IMR-90 (cell line): ENCODE measurements around the gene RHOF. TPM values are rescaled to one million over a fixed set of nuclear protein-coding genes. Genes with fewer than 3 reads are reported as not detected.

ENCODE experiments used
- ATAC-seq: fragments of 200-7000 bp; cut with Tn5 transposase; 2 replicates; pipeline ENCODE4 v1.9.1; 2020; ENCODE audit warnings: low read depth, mild to moderate bottlenecking, moderate library complexity
- BruUV-seq: library from RNA; stranded (reverse); fragments of 400-500 nt; replicated peaks from 2 replicates; lab custom pipeline; 2021; lab: Mats Ljungman, UMichigan
- CTCF ChIA-PET: fragments of 300-600 bp; formaldehyde crosslinking; extraction: SDS; loops from one replicate; lab custom pipeline; 2021; ENCODE audit warnings: antibody characterized with exemption; lab: Yijun Ruan, JAX
- POLR2A ChIA-PET: fragments of 300-600 bp; sonication (Branson Sonifier 250); formaldehyde crosslinking; loops from one replicate; lab custom pipeline; 2022; ENCODE audit warnings: antibody characterized with exemption; ENCODE audit not compliant: unreplicated experiment; lab: Charles Lee
- DNase-seq: peaks from one replicate; pipeline ENCODE4 v3.0.0; 2013
- H2AFZ ChIP-seq: replicated peaks from 2 replicates; pipeline ENCODE3; 2013; ENCODE audit warnings: low read length, mild to moderate bottlenecking; ENCODE audit not compliant: poor library complexity
- H2AK5ac ChIP-seq: 2 replicates; pipeline ENCODE4 v1.6.1; 2013; ENCODE audit warnings: low read depth, low read length, inconsistent platforms
- H2AK9ac ChIP-seq: replicated peaks from 2 replicates; pipeline ENCODE3; 2013; ENCODE audit warnings: mild to moderate bottlenecking, low read depth, low read length, moderate library complexity; ENCODE audit not compliant: poor library complexity
- H2BK120ac ChIP-seq: 2 replicates; pipeline ENCODE4 v1.6.1; 2013; ENCODE audit warnings: low read depth, low read length, inconsistent platforms
- H2BK15ac ChIP-seq: 3 replicates; pipeline ENCODE4 v1.6.1; 2013; ENCODE audit warnings: low read depth, low read length, inconsistent platforms
- H2BK20ac ChIP-seq: 2 replicates; pipeline ENCODE4 v1.6.1; 2013; ENCODE audit warnings: low read depth, mild to moderate bottlenecking, inconsistent platforms, low read length, moderate library complexity
- H2BK5ac ChIP-seq: 2 replicates; pipeline ENCODE4 v1.6.1; 2013; ENCODE audit warnings: mild to moderate bottlenecking, low read depth, low read length, inconsistent platforms; ENCODE audit not compliant: poor library complexity, severe bottlenecking
- H3K14ac ChIP-seq: replicated peaks from 2 replicates; pipeline ENCODE4 v1.6.1; 2013; ENCODE audit warnings: low read depth, low read length, inconsistent platforms
- H3K18ac ChIP-seq: 2 replicates; pipeline ENCODE4 v1.6.1; 2013; ENCODE audit warnings: low read depth, low read length, control low read depth
- H3K23ac ChIP-seq: 2 replicates; pipeline ENCODE4 v1.6.1; 2013; ENCODE audit warnings: low read depth, low read length, inconsistent platforms
- H3K27ac ChIP-seq: 2 replicates; pipeline ENCODE4 v1.5.1; 2013; ENCODE audit warnings: mild to moderate bottlenecking, control low read depth, low read length; ENCODE audit not compliant: insufficient read depth
- H3K27me3 ChIP-seq: 2 replicates; pipeline ENCODE4 v1.6.1; 2013; ENCODE audit warnings: low read length; ENCODE audit not compliant: control insufficient read depth, insufficient read depth
- H3K36me3 ChIP-seq: 2 replicates; pipeline ENCODE4 v1.6.1; 2013; ENCODE audit warnings: low read length, mixed read lengths; ENCODE audit not compliant: control insufficient read depth, insufficient read depth
- H3K4ac ChIP-seq: 2 replicates; pipeline ENCODE4 v1.6.1; 2013; ENCODE audit warnings: low read depth, low read length, inconsistent platforms
- H3K4me1 ChIP-seq: 2 replicates; pipeline ENCODE4 v1.6.1; 2013; ENCODE audit warnings: low read length, mixed read lengths; ENCODE audit not compliant: control insufficient read depth, insufficient read depth
- H3K4me2 ChIP-seq: 2 replicates; pipeline ENCODE4 v1.6.1; 2013; ENCODE audit warnings: low read depth, mild to moderate bottlenecking, control low read depth, low read length, moderate library complexity
- H3K4me3 ChIP-seq: 2 replicates; pipeline ENCODE4 v1.5.1; 2013; ENCODE audit warnings: low read depth, mild to moderate bottlenecking, control low read depth, low read length, moderate library complexity; ENCODE audit not compliant: insufficient read depth
- H3K56ac ChIP-seq: 2 replicates; pipeline ENCODE4 v1.6.1; 2013; ENCODE audit warnings: low read length, inconsistent platforms; ENCODE audit not compliant: insufficient read depth; ENCODE audit errors: extremely low read depth
- H3K79me1 ChIP-seq, 2 experiments: 2 replicates each; pipeline ENCODE4 v1.6.1; 2013; ENCODE audit warnings: low read length in 2 of 2, inconsistent platforms in 1 of 2, low read depth in 1 of 2
- H3K9ac ChIP-seq: 2 replicates; pipeline ENCODE4 v1.6.1; 2013; ENCODE audit warnings: low read depth, low read length, control low read depth
- H3K9me1 ChIP-seq: 2 replicates; pipeline ENCODE4 v1.6.1; 2013; ENCODE audit warnings: low read length, inconsistent platforms; ENCODE audit not compliant: insufficient read depth
- H3K9me3 ChIP-seq: 2 replicates; pipeline ENCODE4 v1.6.1; 2013; ENCODE audit warnings: low read length; ENCODE audit not compliant: control insufficient read depth, insufficient read depth
- H4K20me1 ChIP-seq: 2 replicates; pipeline ENCODE4 v1.6.1; 2013; ENCODE audit warnings: low read length, inconsistent platforms; ENCODE audit not compliant: insufficient read depth
- H4K5ac ChIP-seq: 2 replicates; pipeline ENCODE4 v1.6.1; 2013; ENCODE audit warnings: mild to moderate bottlenecking, low read depth, low read length, control low read depth
- H4K8ac ChIP-seq, 2 experiments: 2 replicates each; pipeline ENCODE4 v1.6.1; 2013; ENCODE audit warnings: low read depth in 2 of 2, low read length in 2 of 2, control low read depth in 1 of 2, inconsistent platforms in 1 of 2
- H4K91ac ChIP-seq: 2 replicates; pipeline ENCODE4 v1.6.1; 2013; ENCODE audit warnings: low read depth, low read length, inconsistent platforms; ENCODE audit not compliant: insufficient read depth
- POLR2A ChIP-seq: IDR thresholded peaks from 2 replicates; pipeline ENCODE4 v1.6.1; 2012; ENCODE audit warnings: mild to moderate bottlenecking, low read depth, low read length
- WGBS, 2 experiments: methylation state at CpG; one replicate each; pipeline versions ENCODE4 v1.1.5 to v1.1.7; 2013; ENCODE audit warnings: missing lambda C conversion rate in 2 of 2; ENCODE audit not compliant: insufficient read length in 1 of 2; ENCODE audit errors: extremely low coverage in 2 of 2; 5-methylcytosine and 5-hydroxymethylcytosine counted together
- dilution Hi-C: fragments of 300-500 bp; cut with HindIII; formaldehyde crosslinking; loops from one replicate; pipeline ENCODE4 v1.14.3; 2018; ENCODE audit warnings: low sequenced_read_pairs; ENCODE audit not compliant: unreplicated experiment
- in situ Hi-C: fragments of 300-500 bp; cut with MboI; formaldehyde crosslinking; loops from 3 replicates; pipeline ENCODE4 v1.14.3; 2019; ENCODE audit warnings: low sequenced_read_pairs, inconsistent platforms, mixed read lengths
- intact Hi-C: fragments of 100-400 bp; cut with micrococcal nuclease; formaldehyde crosslinking; loops from 2 replicates; pipeline ENCODE4 v1.10.0; 2022
- polyA plus RNA-seq, 3 experiments: library from polyadenylated mRNA; depleted of rRNA; stranded (reverse); fragments of >200 nt; gene quantifications; 2 replicates each; pipeline ENCODE4 v1.2.3, GENCODE V29; 2012; ENCODE audit warnings: low replicate concordance in 1 of 3
- total RNA-seq: library from RNA; depleted of rRNA; stranded (reverse); fragments of >200 nt; gene quantifications from 2 replicates; pipeline ENCODE4 v1.2.3, GENCODE V29; 2012

The RHOF gene
- total and polyA plus RNA-seq, 2 of the 4 experiments (the other 2 are of a cell fraction) = 3.0 to 5.1 TPM

DNA sequence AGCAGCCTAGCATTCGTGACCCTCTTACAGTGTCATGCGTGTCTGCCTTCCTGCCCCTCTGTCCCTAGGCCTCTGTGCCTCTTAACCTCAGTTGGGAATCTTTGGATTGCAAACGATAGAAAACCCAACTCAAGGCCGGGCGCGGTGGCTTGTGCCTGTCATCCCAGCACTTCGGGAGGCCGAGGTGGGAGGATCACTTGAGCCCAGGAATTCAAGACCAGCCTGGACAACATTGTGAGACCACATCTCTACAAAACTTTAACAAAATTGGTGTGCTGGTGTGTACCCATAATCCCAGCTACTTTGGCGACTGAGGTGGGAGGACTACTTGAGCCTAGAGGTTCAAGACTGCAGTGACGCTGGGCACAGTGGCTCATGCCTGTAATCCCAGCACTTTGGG lies 44.2 kb downstream of the RHOF start:
- CTCF ChIA-PET = no interaction called here
- H3K23ac ChIP-seq = no peak overlapping the region
- no peak for ATAC-seq

More for the DNA sequence above, 44.2 kb downstream of the RHOF start:
- peak overlapping the region; percentile 52 for H2BK120ac ChIP-seq
- H3K9me1 ChIP-seq = peaks cover 10% of the 10 kb centered on the region; the same call in 1 of the 2 replicates
- H2BK15ac ChIP-seq = peak overlapping the region; percentile 49; the same call in 1 of the 3 replicates
- WGBS, 2 experiments = 83% methylated on average over 1 of the region's 10 CpGs; no CpG with 5 or more reads in 1 of the 2 experiments
- H3K4me3 ChIP-seq = no peak overlapping the region
- H4K20me1 ChIP-seq = peaks cover 7% of the 10 kb centered on the region
- dilution Hi-C loops (no loop called here), intact Hi-C loops (no loop called here), in situ Hi-C loops (no loop called here)
- H2AK9ac ChIP-seq = peak overlapping the region; percentile 74
- peak overlapping the region in 1 of 2 experiments; percentile 71; a peak in 2 of 4 replicates for H4K8ac ChIP-seq
- peak overlapping the region; percentile 79; the same call in 1 of the 2 replicates for H2BK20ac ChIP-seq
- peak overlapping the region; percentile 67 for H3K27ac ChIP-seq
- POLR2A ChIA-PET = no interaction called here
- peaks cover 10% of the 10 kb centered on the region for H3K4me1 ChIP-seq
- peak overlapping the region; percentile 66 for H3K18ac ChIP-seq
- H2AK5ac ChIP-seq = peak overlapping the region; percentile 88
- H3K4me2 ChIP-seq = no peak overlapping the region
- H3K4ac ChIP-seq = peak overlapping the region; percentile 85
- peak overlapping the region; percentile 59 for H4K91ac ChIP-seq
- no peak for TF ChIP-seq POLR2A
- BruUV-seq = no TSS peak
- peaks cover 18% of the 10 kb centered on the region for H3K36me3 ChIP-seq
- H3K14ac ChIP-seq = peak overlapping the region; percentile 57; the same call in 1 of the 2 replicates
- no peak for DNase-seq
- H4K5ac ChIP-seq = peak overlapping the region; percentile 61; the same call in 1 of the 2 replicates
- peak overlapping the region; percentile 58 for H2BK5ac ChIP-seq
- no peaks in the 10 kb centered on the region for H3K27me3 ChIP-seq
- H3K9me3 ChIP-seq = no peaks in the 10 kb centered on the region
- no peak overlapping the region for H3K56ac ChIP-seq
- no peak overlapping the region for H3K9ac ChIP-seq
- peaks cover 2 to 27% of the 10 kb centered on the region in 2 experiments; a peak in 2 of 4 replicates for H3K79me1 ChIP-seq
- peak overlapping the region; percentile 83 for H2AFZ ChIP-seq
